ENCODE results near the gene ICAM5.
"Not testable (repeated sequence)": the region's sequence is repeated elsewhere in the genome, so short reads cannot be mapped to it uniquely, and the experiment has no call there.

ICAM5 gene

GRCh38 chr19:10289836-10290356 lies at the start of gene ICAM5:
Gene ICAM5 (plus strand): TSS chr19:10289952. CDS start chr19:10290044, 92 bp downstream.
- no peak for DNase-seq (ENCODE audit: low spot score)
- FAIRE-seq, result no peak

- DNase-seq (ENCODE audit: low spot score); FAIRE-seq: not testable (repeated sequence)
Observed at GRCh38 chr19:10241826-10242449, 47.8 kb upstream of the ICAM5 start.

- DNase-seq (ENCODE audit: low spot score) (no peak), FAIRE-seq (no peak)
Observed at GRCh38 chr19:10243606-10244005, 46.1 kb upstream of the ICAM5 start.

GRCh38 chr19:10245189-10245939 lies 44.4 kb upstream of the ICAM5 start:
- no peak for DNase-seq (ENCODE audit: low spot score)
- FAIRE-seq, result no peak

- DNase-seq (ENCODE audit: low spot score) (no peak), FAIRE-seq (no peak)
Observed at GRCh38 chr19:10246511-10246910, 43.2 kb upstream of the ICAM5 start.

- DNase-seq (ENCODE audit: low spot score), result peak; percentile 98
- FAIRE-seq, result peak; percentile 94
Observed at GRCh38 chr19:10251792-10252694, 37.7 kb upstream of the ICAM5 start, which contains the start of gene MRPL4. Gene MRPL4 (plus strand): TSS chr19:10252214. CDS start chr19:10252254, 40 bp downstream.

GRCh38 chr19:10252707-10253106 lies 37.0 kb upstream of the ICAM5 start:
- DNase-seq (ENCODE audit: low spot score), result no peak
- no peak for FAIRE-seq

- FAIRE-seq (no peak), DNase-seq (ENCODE audit: low spot score) (no peak)
Observed at GRCh38 chr19:10254244-10254643, 35.5 kb upstream of the ICAM5 start.

GRCh38 chr19:10255358-10255757 lies 34.4 kb upstream of the ICAM5 start:
- no peak for DNase-seq (ENCODE audit: low spot score)
- no peak for FAIRE-seq

GRCh38 chr19:10256551-10256950 lies 33.2 kb upstream of the ICAM5 start:
- DNase-seq (ENCODE audit: low spot score), result no peak
- FAIRE-seq, result no peak

GRCh38 chr19:10256970-10257615 lies 32.7 kb upstream of the ICAM5 start:
- FAIRE-seq (no peak), DNase-seq (ENCODE audit: low spot score) (no peak)

- FAIRE-seq, result no peak
- no peak for DNase-seq (ENCODE audit: low spot score)
Observed at GRCh38 chr19:10258080-10258710, 31.6 kb upstream of the ICAM5 start.

GRCh38 chr19:10259162-10259905 lies 30.4 kb upstream of the ICAM5 start:
- peak; percentile 67 for DNase-seq (ENCODE audit: low spot score)
- FAIRE-seq, result no peak

- DNase-seq (ENCODE audit: low spot score) (peak; percentile 9), FAIRE-seq (no peak)
Observed at GRCh38 chr19:10260141-10260584, 29.6 kb upstream of the ICAM5 start.

- no peak for FAIRE-seq
- DNase-seq (ENCODE audit: low spot score), result peak; percentile 21
Observed at GRCh38 chr19:10262771-10263170, 27.0 kb upstream of the ICAM5 start.

GRCh38 chr19:10266706-10267105 lies 23.0 kb upstream of the ICAM5 start:
- no peak for FAIRE-seq

GRCh38 chr19:10268071-10268470 lies 21.7 kb upstream of the ICAM5 start:
- DNase-seq (ENCODE audit: low spot score) (no peak), FAIRE-seq (no peak)

More at GRCh38 chr19:10266706-10267105, 23.0 kb upstream of the ICAM5 start:
- DNase-seq (ENCODE audit: low spot score), result no peak

GRCh38 chr19:10269333-10270179 lies 20.2 kb upstream of the ICAM5 start:
- FAIRE-seq, result no peak
- DNase-seq (ENCODE audit: low spot score), result peak; percentile 58

GRCh38 chr19:10270180-10270615 lies 19.6 kb upstream of the ICAM5 start:
- DNase-seq (ENCODE audit: low spot score) (peak; percentile 80), FAIRE-seq (no peak)

Measured in RCC 7860 (cell line).